Adrenal gland (tissue), 5 donors: ENCODE data around the gene HCRTR1.

Experiments used
- CTCF ChIP-seq, 6 experiments: fragments of 450-650 bp in 4 of 6; fragments of 200-600 bp in 2 of 6; sonication (generic) in 1 of 6; IDR thresholded peaks; 1 replicate in 5 of 6; 2 replicates in 1 of 6; pipeline versions ENCODE4 v1.5.1 to v1.8.0; 2016 to 2021; ENCODE audit warnings: antibody characterized with exemption in 6 of 6, mild to moderate bottlenecking in 2 of 6, moderate library complexity in 1 of 6
- POLR2A ChIP-seq, 2 donors: fragments of 450-650 bp; IDR thresholded peaks; one replicate each; pipeline ENCODE4 v1.6.1; 2017; ENCODE audit warnings: antibody characterized with exemption in 2 of 2, mild to moderate bottlenecking in 2 of 2, moderate library complexity in 1 of 2
- donor health status: DM: no; HTN: no; CAD: no.

GRCh38 chr1:31627930-31628559 is 10.6 kb downstream of the HCRTR1 start:
- peak in 1 of 2 donors; percentile 24 for TF ChIP-seq POLR2A (IDR thresholded peaks at IDR 0.05)
- TF ChIP-seq CTCF (IDR thresholded peaks at IDR 0.05): no peak
